H1 (cell line): Measurements from ENCODE around the gene SORCS3. TPM values are rescaled to one million over a fixed set of nuclear protein-coding genes. Genes with fewer than 3 reads are reported as not detected.

Experiments
- NRF1 ChIP-seq: IDR thresholded peaks from 2 replicates; pipeline ENCODE4 v1.6.1; 2011; ENCODE audit warnings: mild to moderate bottlenecking, low read depth, low read length, improper control_type of control experiment
- POU5F1 ChIP-seq: IDR thresholded peaks from 2 replicates; pipeline ENCODE4 v1.6.1; 2011; ENCODE audit warnings: low read depth, mild to moderate bottlenecking, low read length, moderate library complexity
- SRF ChIP-seq: IDR thresholded peaks from 2 replicates; pipeline ENCODE4 v1.6.1; 2011; ENCODE audit warnings: mild to moderate bottlenecking, low read depth, low read length, moderate library complexity
- polyA plus RNA-seq, 7 experiments: library from polyadenylated mRNA; depleted of rRNA in 3 of 7; stranded (reverse) in 5 of 7; unstranded in 2 of 7; fragments of >200 nt in 5 of 7; fragments of 200-250 nt in 2 of 7; gene quantifications; 1 replicate in 5 of 7; 2 replicates in 1 of 7; 4 replicates in 1 of 7; pipeline versions ENCODE4 v1.2.1 to v1.2.3, GENCODE V29; 2011 to 2013; ENCODE audit warnings: missing spikeins in 2 of 7, mixed read lengths in 2 of 7
- total RNA-seq: library from RNA; stranded (reverse); fragmentation: NEBNext Ultra II Directional; extraction: Animal tissue kit (Norgen Biotek cat#: 25700); gene quantifications from 2 replicates; pipeline ENCODE4 v1.2.1, GENCODE V29; 2021
- TF ChIP-seq, protein P1 (sequence below): fragments of 300-600 bp; sonication (generic); IDR thresholded peaks from 2 replicates; pipeline ENCODE4 v1.7.1; 2012; ENCODE audit warnings: low read length, moderate library complexity, mild to moderate bottlenecking, inconsistent platforms; ENCODE audit not compliant: insufficient replicate concordance

SORCS3 gene
- total and polyA plus RNA-seq, 2 of the 8 experiments (the other 6 are each of a cell fraction or from before 2014, with no cell fraction given) = 0.26 to 0.88 TPM

DNA sequence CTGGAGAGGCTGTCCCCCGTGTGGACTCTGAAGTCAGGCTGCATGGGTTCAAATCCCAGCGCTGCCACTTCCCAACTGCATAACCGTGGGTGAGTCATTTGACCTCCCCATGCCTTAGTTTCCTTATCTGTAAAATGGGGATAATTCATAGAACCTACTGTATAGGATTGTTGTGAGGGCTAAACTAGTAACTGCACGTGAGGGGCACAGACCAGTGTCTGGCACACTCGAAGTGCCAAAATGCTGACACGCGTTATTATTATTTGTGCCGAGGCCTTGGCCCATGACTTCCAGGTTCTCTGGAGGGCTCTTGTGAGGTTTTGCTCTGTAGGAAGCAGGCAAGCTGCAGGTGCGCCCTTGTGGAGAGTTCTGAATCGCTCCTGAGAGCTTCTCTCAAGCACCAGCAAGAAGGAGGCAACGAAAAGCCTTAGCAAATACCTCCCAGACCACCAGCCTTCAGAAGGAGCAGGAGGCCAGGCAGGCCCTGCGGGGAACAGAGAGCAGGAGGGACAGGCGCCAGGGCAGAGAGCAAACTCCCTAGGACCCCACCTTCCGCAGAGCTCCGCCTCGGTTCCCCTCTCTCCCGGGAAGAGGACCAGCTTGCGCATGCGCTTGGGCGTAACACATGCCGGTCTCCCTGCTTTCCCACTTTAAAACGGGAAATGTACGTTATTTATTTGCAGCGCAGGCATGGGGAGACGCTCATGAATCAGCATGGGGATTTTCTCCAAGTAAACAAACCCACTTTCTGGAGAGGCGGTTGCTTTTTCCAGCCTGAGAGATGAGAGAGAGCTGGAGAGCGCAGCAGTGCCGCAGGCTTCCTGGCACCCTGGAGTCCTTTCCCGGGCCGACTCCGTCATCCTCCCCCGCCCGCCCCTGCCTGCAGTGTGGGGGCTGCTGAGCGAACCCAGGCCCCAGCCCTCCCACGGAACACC is 39.6 kb downstream of the SORCS3 start (continued):
- TF ChIP-seq, protein P1, sequence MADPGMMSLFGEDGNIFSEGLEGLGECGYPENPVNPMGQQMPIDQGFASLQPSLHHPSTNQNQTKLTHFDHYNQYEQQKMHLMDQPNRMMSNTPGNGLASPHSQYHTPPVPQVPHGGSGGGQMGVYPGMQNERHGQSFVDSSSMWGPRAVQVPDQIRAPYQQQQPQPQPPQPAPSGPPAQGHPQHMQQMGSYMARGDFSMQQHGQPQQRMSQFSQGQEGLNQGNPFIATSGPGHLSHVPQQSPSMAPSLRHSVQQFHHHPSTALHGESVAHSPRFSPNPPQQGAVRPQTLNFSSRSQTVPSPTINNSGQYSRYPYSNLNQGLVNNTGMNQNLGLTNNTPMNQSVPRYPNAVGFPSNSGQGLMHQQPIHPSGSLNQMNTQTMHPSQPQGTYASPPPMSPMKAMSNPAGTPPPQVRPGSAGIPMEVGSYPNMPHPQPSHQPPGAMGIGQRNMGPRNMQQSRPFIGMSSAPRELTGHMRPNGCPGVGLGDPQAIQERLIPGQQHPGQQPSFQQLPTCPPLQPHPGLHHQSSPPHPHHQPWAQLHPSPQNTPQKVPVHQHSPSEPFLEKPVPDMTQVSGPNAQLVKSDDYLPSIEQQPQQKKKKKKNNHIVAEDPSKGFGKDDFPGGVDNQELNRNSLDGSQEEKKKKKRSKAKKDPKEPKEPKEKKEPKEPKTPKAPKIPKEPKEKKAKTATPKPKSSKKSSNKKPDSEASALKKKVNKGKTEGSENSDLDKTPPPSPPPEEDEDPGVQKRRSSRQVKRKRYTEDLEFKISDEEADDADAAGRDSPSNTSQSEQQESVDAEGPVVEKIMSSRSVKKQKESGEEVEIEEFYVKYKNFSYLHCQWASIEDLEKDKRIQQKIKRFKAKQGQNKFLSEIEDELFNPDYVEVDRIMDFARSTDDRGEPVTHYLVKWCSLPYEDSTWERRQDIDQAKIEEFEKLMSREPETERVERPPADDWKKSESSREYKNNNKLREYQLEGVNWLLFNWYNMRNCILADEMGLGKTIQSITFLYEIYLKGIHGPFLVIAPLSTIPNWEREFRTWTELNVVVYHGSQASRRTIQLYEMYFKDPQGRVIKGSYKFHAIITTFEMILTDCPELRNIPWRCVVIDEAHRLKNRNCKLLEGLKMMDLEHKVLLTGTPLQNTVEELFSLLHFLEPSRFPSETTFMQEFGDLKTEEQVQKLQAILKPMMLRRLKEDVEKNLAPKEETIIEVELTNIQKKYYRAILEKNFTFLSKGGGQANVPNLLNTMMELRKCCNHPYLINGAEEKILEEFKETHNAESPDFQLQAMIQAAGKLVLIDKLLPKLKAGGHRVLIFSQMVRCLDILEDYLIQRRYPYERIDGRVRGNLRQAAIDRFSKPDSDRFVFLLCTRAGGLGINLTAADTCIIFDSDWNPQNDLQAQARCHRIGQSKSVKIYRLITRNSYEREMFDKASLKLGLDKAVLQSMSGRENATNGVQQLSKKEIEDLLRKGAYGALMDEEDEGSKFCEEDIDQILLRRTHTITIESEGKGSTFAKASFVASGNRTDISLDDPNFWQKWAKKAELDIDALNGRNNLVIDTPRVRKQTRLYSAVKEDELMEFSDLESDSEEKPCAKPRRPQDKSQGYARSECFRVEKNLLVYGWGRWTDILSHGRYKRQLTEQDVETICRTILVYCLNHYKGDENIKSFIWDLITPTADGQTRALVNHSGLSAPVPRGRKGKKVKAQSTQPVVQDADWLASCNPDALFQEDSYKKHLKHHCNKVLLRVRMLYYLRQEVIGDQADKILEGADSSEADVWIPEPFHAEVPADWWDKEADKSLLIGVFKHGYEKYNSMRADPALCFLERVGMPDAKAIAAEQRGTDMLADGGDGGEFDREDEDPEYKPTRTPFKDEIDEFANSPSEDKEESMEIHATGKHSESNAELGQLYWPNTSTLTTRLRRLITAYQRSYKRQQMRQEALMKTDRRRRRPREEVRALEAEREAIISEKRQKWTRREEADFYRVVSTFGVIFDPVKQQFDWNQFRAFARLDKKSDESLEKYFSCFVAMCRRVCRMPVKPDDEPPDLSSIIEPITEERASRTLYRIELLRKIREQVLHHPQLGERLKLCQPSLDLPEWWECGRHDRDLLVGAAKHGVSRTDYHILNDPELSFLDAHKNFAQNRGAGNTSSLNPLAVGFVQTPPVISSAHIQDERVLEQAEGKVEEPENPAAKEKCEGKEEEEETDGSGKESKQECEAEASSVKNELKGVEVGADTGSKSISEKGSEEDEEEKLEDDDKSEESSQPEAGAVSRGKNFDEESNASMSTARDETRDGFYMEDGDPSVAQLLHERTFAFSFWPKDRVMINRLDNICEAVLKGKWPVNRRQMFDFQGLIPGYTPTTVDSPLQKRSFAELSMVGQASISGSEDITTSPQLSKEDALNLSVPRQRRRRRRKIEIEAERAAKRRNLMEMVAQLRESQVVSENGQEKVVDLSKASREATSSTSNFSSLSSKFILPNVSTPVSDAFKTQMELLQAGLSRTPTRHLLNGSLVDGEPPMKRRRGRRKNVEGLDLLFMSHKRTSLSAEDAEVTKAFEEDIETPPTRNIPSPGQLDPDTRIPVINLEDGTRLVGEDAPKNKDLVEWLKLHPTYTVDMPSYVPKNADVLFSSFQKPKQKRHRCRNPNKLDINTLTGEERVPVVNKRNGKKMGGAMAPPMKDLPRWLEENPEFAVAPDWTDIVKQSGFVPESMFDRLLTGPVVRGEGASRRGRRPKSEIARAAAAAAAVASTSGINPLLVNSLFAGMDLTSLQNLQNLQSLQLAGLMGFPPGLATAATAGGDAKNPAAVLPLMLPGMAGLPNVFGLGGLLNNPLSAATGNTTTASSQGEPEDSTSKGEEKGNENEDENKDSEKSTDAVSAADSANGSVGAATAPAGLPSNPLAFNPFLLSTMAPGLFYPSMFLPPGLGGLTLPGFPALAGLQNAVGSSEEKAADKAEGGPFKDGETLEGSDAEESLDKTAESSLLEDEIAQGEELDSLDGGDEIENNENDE = no peak
- TF ChIP-seq NRF1 (peak; percentile 76), SRF (no peak), POU5F1 (no peak)
